HL-60 (cell line): Measurements from ENCODE around the gene TPO.
"Not testable (repeated sequence)": the region's sequence is repeated elsewhere in the genome, so short reads cannot be mapped to it uniquely, and the experiment has no call there.

Source experiments
- GABPA ChIP-seq: IDR thresholded peaks from 2 replicates; pipeline ENCODE4 v1.6.1; 2012; ENCODE audit warnings: low read depth
- POLR2AphosphoS5 ChIP-seq: IDR thresholded peaks from 2 replicates; pipeline ENCODE4 v1.6.1; 2012; ENCODE audit warnings: low read depth
- REST ChIP-seq: IDR thresholded peaks from 2 replicates; pipeline ENCODE4 v1.6.1; 2012; ENCODE audit warnings: low read depth; ENCODE audit not compliant: insufficient replicate concordance
- SPI1 ChIP-seq: IDR thresholded peaks from 2 replicates; pipeline ENCODE4 v1.6.1; 2012; ENCODE audit warnings: low read depth, mild to moderate bottlenecking, borderline replicate concordance
- TF ChIP-seq, protein P1 (sequence below): IDR thresholded peaks from one replicate; pipeline ENCODE4 v1.5.1; 2011; ENCODE audit warnings: low read length, control low read depth, inconsistent platforms; ENCODE audit not compliant: insufficient read depth

DNA sequence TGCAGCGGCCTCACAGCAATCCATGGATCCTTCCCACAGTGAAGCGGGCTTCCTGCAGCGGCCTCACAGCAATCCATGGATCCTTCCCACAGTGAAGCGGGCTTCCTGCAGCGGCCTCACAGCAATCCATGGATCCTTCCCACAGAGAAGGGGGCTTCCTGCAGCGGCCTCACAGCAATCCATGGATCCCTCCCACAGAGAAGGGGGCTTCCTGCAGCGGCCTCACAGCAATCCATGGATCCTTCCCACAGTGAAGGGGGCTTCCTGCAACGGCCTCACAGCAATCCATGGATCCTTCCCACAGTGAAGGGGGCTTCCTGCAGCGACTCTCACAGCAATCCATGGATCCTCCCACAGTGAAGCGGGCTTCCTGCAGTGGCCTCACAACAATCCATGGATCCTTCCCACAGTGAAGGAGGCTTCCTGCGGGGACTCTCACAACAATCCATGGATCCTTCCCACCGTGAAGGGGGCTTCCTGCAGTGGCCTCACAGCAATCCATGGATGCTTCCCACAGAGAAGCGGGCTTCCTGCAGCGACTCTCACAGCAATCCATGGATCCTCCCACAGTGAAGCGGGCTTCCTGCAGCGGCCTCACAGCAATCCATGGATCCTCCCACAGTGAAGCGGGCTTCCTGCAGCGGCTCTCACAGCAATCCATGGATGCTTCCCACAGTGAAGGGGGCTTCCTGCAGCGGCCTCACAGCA lies 168.1 kb downstream of the TPO start:
- TF ChIP-seq, protein P1, sequence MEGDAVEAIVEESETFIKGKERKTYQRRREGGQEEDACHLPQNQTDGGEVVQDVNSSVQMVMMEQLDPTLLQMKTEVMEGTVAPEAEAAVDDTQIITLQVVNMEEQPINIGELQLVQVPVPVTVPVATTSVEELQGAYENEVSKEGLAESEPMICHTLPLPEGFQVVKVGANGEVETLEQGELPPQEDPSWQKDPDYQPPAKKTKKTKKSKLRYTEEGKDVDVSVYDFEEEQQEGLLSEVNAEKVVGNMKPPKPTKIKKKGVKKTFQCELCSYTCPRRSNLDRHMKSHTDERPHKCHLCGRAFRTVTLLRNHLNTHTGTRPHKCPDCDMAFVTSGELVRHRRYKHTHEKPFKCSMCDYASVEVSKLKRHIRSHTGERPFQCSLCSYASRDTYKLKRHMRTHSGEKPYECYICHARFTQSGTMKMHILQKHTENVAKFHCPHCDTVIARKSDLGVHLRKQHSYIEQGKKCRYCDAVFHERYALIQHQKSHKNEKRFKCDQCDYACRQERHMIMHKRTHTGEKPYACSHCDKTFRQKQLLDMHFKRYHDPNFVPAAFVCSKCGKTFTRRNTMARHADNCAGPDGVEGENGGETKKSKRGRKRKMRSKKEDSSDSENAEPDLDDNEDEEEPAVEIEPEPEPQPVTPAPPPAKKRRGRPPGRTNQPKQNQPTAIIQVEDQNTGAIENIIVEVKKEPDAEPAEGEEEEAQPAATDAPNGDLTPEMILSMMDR = not testable (repeated sequence)
- not testable (repeated sequence) for TF ChIP-seq POLR2AphosphoS5, GABPA, REST, SPI1
